Caco-2 (cell line): ENCODE data around the gene APOBEC3G. TPM values are rescaled to one million over a fixed set of nuclear protein-coding genes. Genes with fewer than 3 reads are reported as not detected.

Source experiments
- BruUV-seq: library from RNA; stranded (reverse); fragments of 400-500 nt; replicated peaks from 2 replicates; lab custom pipeline; 2021; lab: Mats Ljungman, UMichigan
- CTCF ChIA-PET: fragments of 300-600 bp; sonication (Branson Sonifier 250); formaldehyde crosslinking; loops from one replicate; lab custom pipeline; 2022; ENCODE audit warnings: antibody characterized with exemption; lab: Charles Lee
- POLR2A ChIA-PET: fragments of 300-600 bp; sonication (Branson Sonifier 250); formaldehyde crosslinking; loops from one replicate; lab custom pipeline; 2022; ENCODE audit warnings: antibody characterized with exemption; lab: Charles Lee
- DNase-seq, 2 experiments: peaks; one replicate each; pipeline versions ENCODE4 v3.0.0 to v3.0.0-alpha.2; 2020 to 2022
- H3K27me3 ChIP-seq: replicated peaks from 2 replicates; pipeline ENCODE4 v1.6.0; 2011; ENCODE audit warnings: low read length; ENCODE audit not compliant: control insufficient read depth, insufficient read depth
- H3K36me3 ChIP-seq: 2 replicates; pipeline ENCODE4 v1.5.1; 2011; ENCODE audit warnings: low read length; ENCODE audit not compliant: control insufficient read depth, insufficient read depth
- H3K4me1 ChIP-seq: fragments of 250-450 bp; sonication (Bioruptor Pico); 2 replicates; pipeline ENCODE4 v1.5.1; 2020; ENCODE audit warnings: mild to moderate bottlenecking
- H3K4me3 ChIP-seq: 2 replicates; pipeline ENCODE4 v1.5.1; 2011; ENCODE audit warnings: low read depth, mild to moderate bottlenecking, control low read depth, low read length
- H3K9me3 ChIP-seq: fragments of 250-450 bp; sonication (Bioruptor Pico); 2 replicates; pipeline ENCODE4 v1.5.1; 2020; ENCODE audit warnings: mild to moderate bottlenecking, moderate library complexity
- H3K27ac Mint-ChIP-seq: one replicate; pipeline ENCODE4 v1.8.0; 2022; ENCODE audit warnings: mixed read lengths; ENCODE audit not compliant: unreplicated experiment
- H3K27me3 Mint-ChIP-seq: one replicate; pipeline ENCODE4 v1.8.0; 2022; ENCODE audit warnings: mixed read lengths; ENCODE audit not compliant: insufficient read depth, unreplicated experiment
- H3K36me3 Mint-ChIP-seq: one replicate; pipeline ENCODE4 v1.8.0; 2022; ENCODE audit warnings: mild to moderate bottlenecking, mixed read lengths; ENCODE audit not compliant: insufficient read depth, unreplicated experiment
- H3K4me1 Mint-ChIP-seq: one replicate; pipeline ENCODE4 v1.8.0; 2022; ENCODE audit warnings: low read depth, mixed read lengths; ENCODE audit not compliant: unreplicated experiment
- H3K4me3 Mint-ChIP-seq: one replicate; pipeline ENCODE4 v1.8.0; 2022; ENCODE audit warnings: mild to moderate bottlenecking, moderate library complexity, mixed read lengths; ENCODE audit not compliant: unreplicated experiment
- H3K9me3 Mint-ChIP-seq: one replicate; pipeline ENCODE4 v1.8.0; 2022; ENCODE audit warnings: mixed read lengths; ENCODE audit not compliant: unreplicated experiment
- CTCF ChIP-seq, 2 experiments: fragments of 200-600 bp in 1 of 2; IDR thresholded peaks; 1 replicate in 1 of 2; 2 replicates in 1 of 2; pipeline versions ENCODE4 v1.5.1 to v1.8.0; 2011 to 2022; ENCODE audit warnings: antibody characterized with exemption in 1 of 2, control low read depth in 1 of 2, inconsistent platforms in 1 of 2, low read depth in 1 of 2, low read length in 1 of 2, mild to moderate bottlenecking in 1 of 2, moderate library complexity in 1 of 2; ENCODE audit not compliant: insufficient read depth in 1 of 2, severe bottlenecking in 1 of 2, unreplicated experiment in 1 of 2
- intact Hi-C: fragments of 100-400 bp; cut with micrococcal nuclease; formaldehyde crosslinking; loops from one replicate; pipeline ENCODE4 v1.10.0; 2022; ENCODE audit not compliant: unreplicated experiment
- total RNA-seq: library from RNA; stranded (reverse); gene quantifications from 2 replicates; pipeline ENCODE4 v1.2.3, GENCODE V29; 2022

The APOBEC3G gene
- total RNA-seq, 1 experiment from 2014 or later = 0.73 TPM

- Histone ChIP-seq H3K4me1 (no peaks in the 10 kb centered on the region), H3K9me3 (no peaks in the 10 kb centered on the region), H3K27me3 (no peaks in the 10 kb centered on the region), H3K36me3 (no peaks in the 10 kb centered on the region), H3K4me3 (no peak overlapping the region)
- BruUV-seq = no TSS peak
- intact Hi-C loops = no loop called here
- no peaks in the 10 kb centered on the region for H3K4me1 Mint-ChIP-seq
- H3K36me3 Mint-ChIP-seq = no peaks in the 10 kb centered on the region
- ChIA-PET POLR2A (no interaction called here), CTCF (no interaction called here)
- H3K4me3 Mint-ChIP-seq = no peak overlapping the region
- no peak for DNase-seq
- TF ChIP-seq CTCF (IDR thresholded peaks at IDR 0.05; ENCODE audit: insufficient read depth in 1 of 2, low read depth in 1 of 2, low read length in 1 of 2, severe bottlenecking in 1 of 2, unreplicated experiment in 1 of 2) = no peak
- H3K9me3 Mint-ChIP-seq = no peaks in the 10 kb centered on the region
- no peak overlapping the region for H3K27ac Mint-ChIP-seq
- H3K27me3 Mint-ChIP-seq = no peaks in the 10 kb centered on the region
Measured at GRCh38 chr22:39080052-39080762, 3.1 kb downstream of the APOBEC3G start.

GRCh38 chr22:39081016-39081415 is 3.9 kb downstream of the APOBEC3G start:
- Mint-ChIP-seq H3K4me1 (no peaks in the 10 kb centered on the region), H3K36me3 (no peaks in the 10 kb centered on the region), H3K9me3 (no peaks in the 10 kb centered on the region), H3K27ac (no peak overlapping the region), H3K27me3 (no peaks in the 10 kb centered on the region), H3K4me3 (no peak overlapping the region)
- ChIA-PET CTCF (no interaction called here), POLR2A (no interaction called here)
- no peaks in the 10 kb centered on the region for H3K4me1 ChIP-seq
- DNase-seq = no peak
- no peaks in the 10 kb centered on the region for H3K36me3 ChIP-seq
- no TSS peak for BruUV-seq
- no peaks in the 10 kb centered on the region for H3K9me3 ChIP-seq
- H3K4me3 ChIP-seq = no peak overlapping the region
- H3K27me3 ChIP-seq = no peaks in the 10 kb centered on the region
- TF ChIP-seq CTCF (IDR thresholded peaks at IDR 0.05; ENCODE audit: insufficient read depth in 1 of 2, low read depth in 1 of 2, low read length in 1 of 2, severe bottlenecking in 1 of 2, unreplicated experiment in 1 of 2) = no peak
- intact Hi-C loops = no loop called here

- no peak for TF ChIP-seq CTCF (IDR thresholded peaks at IDR 0.05; ENCODE audit: insufficient read depth in 1 of 2, low read depth in 1 of 2, low read length in 1 of 2, severe bottlenecking in 1 of 2, unreplicated experiment in 1 of 2)
- Mint-ChIP-seq H3K27ac (no peak overlapping the region), H3K36me3 (no peaks in the 10 kb centered on the region), H3K4me3 (no peak overlapping the region), H3K27me3 (no peaks in the 10 kb centered on the region), H3K9me3 (no peaks in the 10 kb centered on the region), H3K4me1 (no peaks in the 10 kb centered on the region)
- CTCF ChIA-PET = no interaction called here
- no peak for DNase-seq
- H3K27me3 ChIP-seq = no peaks in the 10 kb centered on the region
- no peaks in the 10 kb centered on the region for H3K4me1 ChIP-seq
- no peak overlapping the region for H3K4me3 ChIP-seq
- H3K36me3 ChIP-seq = no peaks in the 10 kb centered on the region
- no TSS peak for BruUV-seq
- no peaks in the 10 kb centered on the region for H3K9me3 ChIP-seq
- intact Hi-C loops = no loop called here
- POLR2A ChIA-PET = no interaction called here
Measured at GRCh38 chr22:39081598-39081997, 4.5 kb downstream of the APOBEC3G start.
